Endothelial cell of umbilical vein (primary cell): ENCODE measurements around the gene KDM5B.

Source experiments
- CTCF ChIP-seq, 2 donors: IDR thresholded peaks; 1 replicate in 1 of 2; 2 replicates in 1 of 2; pipeline ENCODE4 v1.5.1; 2011; ENCODE audit warnings: low read length in 2 of 2, mild to moderate bottlenecking in 2 of 2, moderate library complexity in 2 of 2, control low read depth in 1 of 2, inconsistent platforms in 1 of 2, low read depth in 1 of 2; ENCODE audit not compliant: insufficient read depth in 1 of 2; ENCODE audit errors: extremely low read depth in 1 of 2
- MAX ChIP-seq: IDR thresholded peaks from 2 replicates; pipeline ENCODE4 v1.6.1; 2011; ENCODE audit not compliant: insufficient read depth, insufficient read length
- MYC ChIP-seq: IDR thresholded peaks from one replicate; pipeline ENCODE4 v1.6.1; 2011; ENCODE audit warnings: mild to moderate bottlenecking, low read depth, low read length
- POLR2A ChIP-seq: IDR thresholded peaks from 2 replicates; pipeline ENCODE4 v1.6.1; 2012; ENCODE audit warnings: low read depth, mild to moderate bottlenecking, control low read depth, low read length

DNA sequence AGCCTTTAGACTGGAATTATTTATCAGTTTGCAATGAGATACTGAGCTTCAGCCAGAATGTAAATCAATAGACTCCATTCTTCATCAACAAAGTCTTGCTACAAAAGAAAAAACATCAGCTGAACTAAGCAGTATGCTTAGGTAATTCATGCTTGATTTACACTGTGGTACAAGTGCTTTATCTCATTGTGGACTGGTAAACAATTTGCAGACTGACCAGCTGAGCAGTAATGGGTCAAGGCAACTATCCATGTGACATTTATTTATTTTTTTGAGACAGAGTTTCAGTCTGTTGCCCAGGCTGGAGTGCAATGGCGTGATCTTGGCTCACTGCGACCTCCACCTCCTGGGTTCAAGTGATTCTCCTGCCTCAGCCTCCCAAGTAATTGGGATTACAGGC lies 58.2 kb downstream of the KDM5B start:
- TF ChIP-seq CTCF (IDR thresholded peaks at IDR 0.05; ENCODE audit: extremely low read depth in 1 of 2, insufficient read depth in 1 of 2, low read depth in 1 of 2, low read length in 2 of 2) (no peak), POLR2A (no peak), MYC (no peak), MAX (no peak)
